ENCODE data around the gene DNAJB9. TPM values are rescaled to one million over a fixed set of nuclear protein-coding genes. Genes with fewer than 3 reads are reported as not detected.
A peak's percentile ranks its signal among the peaks of the same experiment; 100 is the strongest.

The DNAJB9 gene
- total and polyA plus RNA-seq, 10 of the 15 experiments (the other 5 are each of a cell fraction or from before 2014, with no cell fraction given) = 4.5 to 20.9 (median 8.8) TPM

- TF ChIP-seq, protein P1, sequence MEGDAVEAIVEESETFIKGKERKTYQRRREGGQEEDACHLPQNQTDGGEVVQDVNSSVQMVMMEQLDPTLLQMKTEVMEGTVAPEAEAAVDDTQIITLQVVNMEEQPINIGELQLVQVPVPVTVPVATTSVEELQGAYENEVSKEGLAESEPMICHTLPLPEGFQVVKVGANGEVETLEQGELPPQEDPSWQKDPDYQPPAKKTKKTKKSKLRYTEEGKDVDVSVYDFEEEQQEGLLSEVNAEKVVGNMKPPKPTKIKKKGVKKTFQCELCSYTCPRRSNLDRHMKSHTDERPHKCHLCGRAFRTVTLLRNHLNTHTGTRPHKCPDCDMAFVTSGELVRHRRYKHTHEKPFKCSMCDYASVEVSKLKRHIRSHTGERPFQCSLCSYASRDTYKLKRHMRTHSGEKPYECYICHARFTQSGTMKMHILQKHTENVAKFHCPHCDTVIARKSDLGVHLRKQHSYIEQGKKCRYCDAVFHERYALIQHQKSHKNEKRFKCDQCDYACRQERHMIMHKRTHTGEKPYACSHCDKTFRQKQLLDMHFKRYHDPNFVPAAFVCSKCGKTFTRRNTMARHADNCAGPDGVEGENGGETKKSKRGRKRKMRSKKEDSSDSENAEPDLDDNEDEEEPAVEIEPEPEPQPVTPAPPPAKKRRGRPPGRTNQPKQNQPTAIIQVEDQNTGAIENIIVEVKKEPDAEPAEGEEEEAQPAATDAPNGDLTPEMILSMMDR (IDR thresholded peaks at IDR 0.05 in 2 of 3, conservative IDR thresholded peaks at IDR 0.05 in 1 of 3; ENCODE audit: control insufficient read depth in 2 of 3, extremely low read depth in 1 of 3, insufficient read depth in 1 of 3, low read depth in 3 of 3, low read length in 3 of 3) = no peak
- TF ChIP-seq MTA3 (IDR thresholded peaks at IDR 0.05; ENCODE audit: borderline replicate concordance, low read length) = 0 out of 2 replicates have a peak, but pooled peaks have one; percentile 35
- TF ChIP-seq HCFC1 (IDR thresholded peaks at IDR 0.05; ENCODE audit: low read length) = no peak
- no peak; a peak in 1 of 4 replicates for TF ChIP-seq ETV6 (conservative IDR thresholded peaks at IDR 0.05 in 1 of 2, IDR thresholded peaks at IDR 0.05 in 1 of 2; ENCODE audit: borderline replicate concordance in 1 of 2, low read depth in 1 of 2)
- peak; percentile 57; the same call in 1 of the 2 replicates for TF ChIP-seq YY1 (IDR thresholded peaks at IDR 0.05; ENCODE audit: low read depth, low read length)
- no peak for TF ChIP-seq POLR2AphosphoS2 (IDR thresholded peaks at IDR 0.05; ENCODE audit: low read depth, low read length)
- TF ChIP-seq ZNF207 (IDR thresholded peaks at IDR 0.05; ENCODE audit: borderline replicate concordance) = no peak
- TF ChIP-seq PAX5 (IDR thresholded peaks at IDR 0.05; ENCODE audit: borderline replicate concordance, low read depth, low read length) = peak; percentile 48; the same call in 1 of the 2 replicates
Observed at GRCh38 chr7:108623220-108623619, 53.5 kb downstream of the DNAJB9 start (continued).

Other genes with a start within 250 kb of the DNAJB9 start
- gene NRCAM, start 113.4 kb upstream of the DNAJB9 start, total RNA-seq (2014; rRNA removed) = 0.98 and 1.2 TPM in 2 replicates
- 1.1 and 1.6 TPM in 2 replicates for gene NRCAM, start 113.4 kb upstream of the DNAJB9 start, total RNA-seq (2014; rRNA removed; fragmentation: Illumina TruSeq; extraction: Trizol)
- gene NRCAM, start 113.4 kb upstream of the DNAJB9 start, total RNA-seq (2021) = 1.4 and 1.7 TPM in 2 replicates
- gene NRCAM, start 113.4 kb upstream of the DNAJB9 start, polyA plus RNA-seq (2011; rRNA removed) = 2.0 and 3.0 TPM in 2 replicates
- gene NRCAM, start 113.4 kb upstream of the DNAJB9 start, polyA plus RNA-seq (2014; fragmentation: Illumina TruSeq; extraction: Trizol) = 1.4 and 2.6 TPM in 2 replicates
- under 1 TPM; 0.32 to 0.49 TPM for gene NRCAM, start 113.4 kb upstream of the DNAJB9 start, polyA plus RNA-seq (2014; fragmentation: Nextera tagmentation; extraction: Ambion mirVana)
- gene NRCAM, start 113.4 kb upstream of the DNAJB9 start, polyA plus RNA-seq (2014; rRNA removed) = 0.59 and 0.75 TPM in 2 replicates
- under 1 TPM; 0.30 to 0.92 TPM for gene NRCAM, start 113.4 kb upstream of the DNAJB9 start, polyA plus RNA-seq (2016; fragmentation: Nextera tagmentation; extraction: Ambion mirVana)
- 8.6 and 11.6 TPM in 2 replicates for gene PNPLA8, start 43.7 kb upstream of the DNAJB9 start, total RNA-seq (2014; rRNA removed)
- 15.6 and 18.4 TPM in 2 replicates for gene PNPLA8, start 43.7 kb upstream of the DNAJB9 start, total RNA-seq (2014; rRNA removed; fragmentation: Illumina TruSeq; extraction: Trizol)
- gene PNPLA8, start 43.7 kb upstream of the DNAJB9 start, total RNA-seq (2021) = 10.5 TPM in 2 replicates
- 16.3 and 32.0 TPM in 2 replicates for gene PNPLA8, start 43.7 kb upstream of the DNAJB9 start, polyA plus RNA-seq (2011; rRNA removed)
- gene PNPLA8, start 43.7 kb upstream of the DNAJB9 start, polyA plus RNA-seq (2014; fragmentation: Illumina TruSeq; extraction: Trizol) = 12.3 and 14.1 TPM in 2 replicates
- gene PNPLA8, start 43.7 kb upstream of the DNAJB9 start, polyA plus RNA-seq (2014; fragmentation: Nextera tagmentation; extraction: Ambion mirVana) = 10 to 100 TPM in 1 of 2 experiments, 1 to 10 TPM in 1; 9.8 to 12.0 TPM
- gene PNPLA8, start 43.7 kb upstream of the DNAJB9 start, polyA plus RNA-seq (2014; rRNA removed) = 5.5 and 8.0 TPM in 2 replicates
- 10 to 100 TPM; 14.3 to 16.1 TPM for gene PNPLA8, start 43.7 kb upstream of the DNAJB9 start, polyA plus RNA-seq (2016; fragmentation: Nextera tagmentation; extraction: Ambion mirVana)
- 28.2 and 35.2 TPM in 2 replicates for gene THAP5, start 168 bp upstream of the DNAJB9 start, total RNA-seq (2014; rRNA removed)
- 47.0 and 47.7 TPM in 2 replicates for gene THAP5, start 168 bp upstream of the DNAJB9 start, total RNA-seq (2014; rRNA removed; fragmentation: Illumina TruSeq; extraction: Trizol)
- 22.1 and 22.9 TPM in 2 replicates for gene THAP5, start 168 bp upstream of the DNAJB9 start, total RNA-seq (2021)
- gene THAP5, start 168 bp upstream of the DNAJB9 start, polyA plus RNA-seq (2011; rRNA removed) = 13.0 and 26.9 TPM in 2 replicates
- 45.8 and 50.9 TPM in 2 replicates for gene THAP5, start 168 bp upstream of the DNAJB9 start, polyA plus RNA-seq (2014; fragmentation: Illumina TruSeq; extraction: Trizol)
- 10 to 100 TPM; 16.5 to 22.7 TPM for gene THAP5, start 168 bp upstream of the DNAJB9 start, polyA plus RNA-seq (2014; fragmentation: Nextera tagmentation; extraction: Ambion mirVana)
- 11.9 and 16.4 TPM in 2 replicates for gene THAP5, start 168 bp upstream of the DNAJB9 start, polyA plus RNA-seq (2014; rRNA removed)
- gene THAP5, start 168 bp upstream of the DNAJB9 start, polyA plus RNA-seq (2016; fragmentation: Nextera tagmentation; extraction: Ambion mirVana) = 10 to 100 TPM; 25.4 to 35.9 TPM